HFFc6 (cell line): Measurements from ENCODE around the gene PIMREG. TPM values are rescaled to one million over a fixed set of nuclear protein-coding genes. Genes with fewer than 3 reads are reported as not detected.

Source experiments
- DNase-seq: peaks from one replicate; pipeline ENCODE4 v3.0.0-alpha.2; 2018
- H3K27ac Mint-ChIP-seq: 2 replicates; pipeline ENCODE4 v1.8.0; 2020; ENCODE audit warnings: mild to moderate bottlenecking, mixed read lengths
- H3K27me3 Mint-ChIP-seq: 2 replicates; pipeline ENCODE4 v1.8.0; 2021; ENCODE audit warnings: mild to moderate bottlenecking, moderate library complexity, mixed read lengths; ENCODE audit not compliant: insufficient read depth
- H3K36me3 Mint-ChIP-seq: 2 replicates; pipeline ENCODE4 v1.8.0; 2021; ENCODE audit warnings: low read depth, mixed read lengths
- H3K4me1 Mint-ChIP-seq: 2 replicates; pipeline ENCODE4 v1.8.0; 2020; ENCODE audit warnings: low read depth, mixed read lengths
- H3K4me3 Mint-ChIP-seq: 2 replicates; pipeline ENCODE4 v1.8.0; 2020; ENCODE audit warnings: mild to moderate bottlenecking, moderate library complexity, mixed read lengths
- H3K9me3 Mint-ChIP-seq: 2 replicates; pipeline ENCODE4 v1.8.0; 2020; ENCODE audit warnings: mild to moderate bottlenecking, mixed read lengths
- total RNA-seq, 6 experiments: library from RNA; stranded (reverse); fragmentation: NEBNext Ultra II Directional; extraction: Animal tissue kit (Norgen Biotek cat#: 25700); gene quantifications; 2 replicates in 1 of 6; 3 replicates in 5 of 6; pipeline ENCODE4 v1.2.3, GENCODE V29; 2021
- TF ChIP-seq, protein P1 (sequence below): fragments of 200-600 bp; sonication (generic); IDR thresholded peaks from 2 replicates; pipeline ENCODE4 v1.5.0; 2021; ENCODE audit warnings: antibody characterized with exemption, mild to moderate bottlenecking

Gene PIMREG
- total RNA-seq, 6 experiments from 2014 or later = 17.0 to 42.5 (median 38.7) TPM

DNA sequence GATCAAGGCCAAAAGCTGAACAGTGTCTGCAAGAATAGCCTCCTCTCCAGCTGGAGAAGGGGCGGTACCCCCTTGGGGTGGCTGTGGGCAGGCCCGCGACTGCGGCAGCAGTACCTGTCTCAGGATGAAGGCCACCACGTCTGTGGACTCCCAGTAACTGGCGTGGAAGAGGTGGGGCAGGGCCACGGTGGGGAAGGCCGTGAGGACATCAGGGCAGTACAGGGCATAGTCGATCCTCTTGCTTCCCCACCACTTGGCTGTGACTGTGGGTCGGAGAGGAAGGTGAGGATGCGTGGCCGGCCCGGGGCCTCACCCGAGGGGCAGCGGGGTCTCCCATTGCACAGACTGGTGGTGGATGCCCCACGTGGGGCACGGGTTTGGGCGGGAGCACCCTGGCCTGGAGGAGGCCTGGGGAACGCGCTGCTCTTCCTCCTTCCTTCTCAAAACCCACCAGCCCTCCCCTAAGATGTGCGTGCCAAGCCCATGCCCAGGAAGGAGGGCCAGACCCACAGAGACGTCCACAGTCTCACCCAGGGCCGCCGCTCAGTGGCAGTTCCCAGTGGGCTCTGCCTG lies 26.0 kb downstream of the PIMREG start:
- no peak overlapping the region for H3K27ac Mint-ChIP-seq
- H3K27me3 Mint-ChIP-seq = peaks cover 17% of the 10 kb centered on the region
- no peak for DNase-seq
- no peaks in the 10 kb centered on the region for H3K9me3 Mint-ChIP-seq
- no peak overlapping the region for H3K4me3 Mint-ChIP-seq
- TF ChIP-seq, protein P1, sequence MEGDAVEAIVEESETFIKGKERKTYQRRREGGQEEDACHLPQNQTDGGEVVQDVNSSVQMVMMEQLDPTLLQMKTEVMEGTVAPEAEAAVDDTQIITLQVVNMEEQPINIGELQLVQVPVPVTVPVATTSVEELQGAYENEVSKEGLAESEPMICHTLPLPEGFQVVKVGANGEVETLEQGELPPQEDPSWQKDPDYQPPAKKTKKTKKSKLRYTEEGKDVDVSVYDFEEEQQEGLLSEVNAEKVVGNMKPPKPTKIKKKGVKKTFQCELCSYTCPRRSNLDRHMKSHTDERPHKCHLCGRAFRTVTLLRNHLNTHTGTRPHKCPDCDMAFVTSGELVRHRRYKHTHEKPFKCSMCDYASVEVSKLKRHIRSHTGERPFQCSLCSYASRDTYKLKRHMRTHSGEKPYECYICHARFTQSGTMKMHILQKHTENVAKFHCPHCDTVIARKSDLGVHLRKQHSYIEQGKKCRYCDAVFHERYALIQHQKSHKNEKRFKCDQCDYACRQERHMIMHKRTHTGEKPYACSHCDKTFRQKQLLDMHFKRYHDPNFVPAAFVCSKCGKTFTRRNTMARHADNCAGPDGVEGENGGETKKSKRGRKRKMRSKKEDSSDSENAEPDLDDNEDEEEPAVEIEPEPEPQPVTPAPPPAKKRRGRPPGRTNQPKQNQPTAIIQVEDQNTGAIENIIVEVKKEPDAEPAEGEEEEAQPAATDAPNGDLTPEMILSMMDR = no peak
- peaks cover 23% of the 10 kb centered on the region for H3K4me1 Mint-ChIP-seq
- no peaks in the 10 kb centered on the region; the same call in 1 of the 2 replicates for H3K36me3 Mint-ChIP-seq

DNA sequence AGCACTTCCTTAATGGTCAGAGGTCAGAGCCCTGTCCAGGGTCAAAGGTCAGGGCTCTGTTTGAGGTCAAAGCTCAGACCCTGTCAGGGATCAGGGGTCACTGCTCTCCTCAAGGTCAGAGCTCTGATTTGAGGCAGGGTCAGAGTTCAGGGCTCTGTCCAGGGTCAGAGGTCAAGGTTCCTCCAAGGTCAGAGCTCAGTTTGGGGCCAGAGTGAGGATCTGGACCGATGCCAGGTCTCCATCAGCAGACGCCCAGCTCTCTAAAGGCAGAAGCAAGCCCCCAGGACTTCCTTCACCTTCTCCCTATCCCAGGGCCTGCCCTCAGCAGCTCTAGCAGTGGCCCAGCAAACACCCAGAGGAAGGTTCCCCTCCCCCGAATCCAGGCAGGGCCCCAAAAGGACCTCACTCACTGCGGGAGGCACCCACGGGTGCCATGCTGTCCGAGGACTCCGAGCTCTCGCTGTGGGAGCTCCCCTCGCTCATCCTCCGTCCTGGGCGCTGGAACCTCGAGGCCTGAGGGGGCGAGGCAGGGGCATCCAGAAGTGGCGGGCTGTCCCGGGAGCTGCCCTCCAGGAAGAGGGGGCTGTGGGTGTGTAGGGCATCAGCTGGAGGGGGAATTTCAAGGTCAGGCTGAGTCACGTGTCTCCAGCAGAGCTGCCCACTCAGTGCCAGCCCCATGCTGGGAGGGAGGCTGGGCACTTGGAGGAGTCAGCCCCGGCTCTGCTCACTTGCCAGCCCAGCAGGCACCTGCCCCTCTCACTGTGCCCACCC lies 26.7 kb downstream of the PIMREG start:
- TF ChIP-seq, protein P1 = no peak
- no peak overlapping the region for H3K4me3 Mint-ChIP-seq
- no peak for DNase-seq
- peaks cover 12% of the 10 kb centered on the region for H3K27me3 Mint-ChIP-seq
- no peaks in the 10 kb centered on the region; the same call in 1 of the 2 replicates for H3K36me3 Mint-ChIP-seq
- H3K9me3 Mint-ChIP-seq = no peaks in the 10 kb centered on the region
- H3K4me1 Mint-ChIP-seq = peaks cover 28% of the 10 kb centered on the region
- H3K27ac Mint-ChIP-seq = no peak overlapping the region

DNA sequence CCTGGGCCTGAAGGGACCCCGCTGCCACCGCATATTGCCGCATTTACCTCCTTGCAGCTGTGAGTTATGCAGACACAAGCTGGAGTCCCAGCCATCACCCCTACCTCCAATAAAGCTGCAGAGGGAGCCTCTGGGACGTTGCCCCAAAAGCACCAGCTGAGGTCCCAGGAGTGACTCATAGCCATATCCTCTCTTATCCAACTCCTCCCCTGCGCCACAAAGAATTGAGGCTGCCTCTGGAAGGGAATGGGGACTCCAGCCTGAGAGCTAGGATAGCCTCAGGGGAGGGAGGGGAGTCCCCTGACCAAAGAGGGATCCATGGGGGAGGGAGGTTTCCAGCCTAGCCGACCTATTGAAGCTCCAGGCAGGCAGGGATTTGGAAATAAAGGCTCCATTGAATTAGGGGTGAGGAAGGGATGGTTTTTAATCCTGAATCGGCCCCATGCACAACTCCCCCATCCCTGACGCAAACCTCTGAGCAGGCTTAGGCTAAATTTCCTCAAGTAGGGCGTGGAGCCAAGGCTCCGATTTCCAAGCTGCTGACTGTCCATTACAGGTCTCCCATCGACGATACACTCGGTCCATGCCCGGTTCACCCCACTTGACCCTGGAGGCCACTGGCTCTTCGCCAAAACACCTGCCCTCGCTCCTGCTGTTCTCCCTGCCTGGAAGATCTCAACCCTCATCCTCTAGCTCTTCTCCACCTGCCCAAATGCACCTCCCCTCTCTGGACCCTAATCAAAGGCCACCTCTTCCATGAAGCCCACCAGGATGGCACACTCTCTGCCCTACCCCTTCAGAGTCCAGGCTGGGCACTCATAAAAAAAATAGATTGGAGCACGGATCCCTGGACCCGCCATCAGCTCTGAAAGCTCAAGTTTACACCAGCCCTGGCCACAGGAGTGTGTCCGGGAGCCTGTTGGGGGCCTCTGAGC lies 27.5 kb downstream of the PIMREG start:
- peak; percentile 74 for DNase-seq
- Mint-ChIP-seq H3K27me3 (peaks cover 11% of the 10 kb centered on the region), H3K36me3 (no peaks in the 10 kb centered on the region), H3K27ac (0 out of 2 replicates have a peak overlapping the region, but pooled peaks have one; percentile 5), H3K9me3 (no peaks in the 10 kb centered on the region), H3K4me1 (peaks cover 36% of the 10 kb centered on the region), H3K4me3 (no peak overlapping the region)
- TF ChIP-seq, protein P1 = peak; percentile 46

DNA sequence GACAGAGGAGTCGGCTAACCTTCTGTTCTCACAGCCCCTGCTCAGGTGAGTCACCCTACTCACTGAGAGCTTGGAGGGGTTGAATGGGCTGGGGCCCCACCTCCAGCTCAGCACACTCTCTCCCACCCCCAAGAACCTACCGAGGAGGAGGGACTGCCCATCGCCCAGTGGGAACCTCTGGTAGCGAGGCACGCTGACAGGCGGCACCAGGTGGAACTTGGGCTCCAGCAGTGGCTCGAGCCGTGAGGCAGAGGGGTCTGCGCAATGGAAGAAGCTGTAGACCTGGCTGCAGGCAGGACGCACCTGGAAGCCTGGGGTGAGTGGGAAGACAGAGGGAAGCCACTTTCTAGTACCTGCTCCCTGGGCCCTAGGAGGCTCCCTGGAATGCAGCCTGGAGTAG lies 28.3 kb downstream of the PIMREG start:
- Mint-ChIP-seq H3K36me3 (no peaks in the 10 kb centered on the region), H3K27ac (no peak overlapping the region), H3K9me3 (no peaks in the 10 kb centered on the region), H3K4me3 (no peak overlapping the region), H3K27me3 (peaks cover 13% of the 10 kb centered on the region), H3K4me1 (peaks cover 36% of the 10 kb centered on the region)
- TF ChIP-seq, protein P1 = no peak
- DNase-seq = no peak

DNA sequence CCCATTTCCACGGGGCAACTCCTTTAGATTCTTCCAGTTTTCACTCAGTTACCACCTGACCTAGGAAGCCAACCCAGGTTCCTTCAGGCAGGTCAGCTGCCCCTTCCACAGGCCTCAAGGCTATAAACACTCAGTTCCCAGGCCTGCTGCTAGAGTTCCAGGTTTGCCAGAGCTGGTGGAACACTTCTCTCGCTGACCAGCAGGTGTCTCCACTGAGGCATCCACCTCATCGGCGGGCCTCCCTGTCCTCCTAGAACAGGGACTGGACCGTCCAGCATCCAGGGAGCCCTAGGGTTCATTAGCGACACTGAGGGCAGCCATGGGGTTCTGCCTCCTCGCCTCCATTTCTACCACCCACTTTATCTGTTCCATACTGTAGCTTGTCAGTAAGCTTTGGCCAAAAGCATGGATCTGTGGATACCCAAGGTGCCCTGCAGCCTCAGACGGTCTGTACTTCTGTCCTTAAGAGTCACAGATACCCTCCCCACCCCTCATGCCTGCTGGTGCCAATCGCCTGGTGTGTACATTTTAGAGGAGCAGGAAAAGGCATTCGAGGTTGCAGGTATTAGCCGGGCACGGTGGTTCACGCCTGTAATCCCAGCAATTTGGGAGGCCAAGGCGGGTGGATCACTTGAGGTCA lies 29.0 kb downstream of the PIMREG start:
- H3K4me3 Mint-ChIP-seq = no peak overlapping the region
- TF ChIP-seq, protein P1 = peak; percentile 98
- peak; percentile 71 for DNase-seq
- peak overlapping the region; percentile 32 for H3K27ac Mint-ChIP-seq
- H3K27me3 Mint-ChIP-seq = peaks cover 13% of the 10 kb centered on the region
- peaks cover 36% of the 10 kb centered on the region for H3K4me1 Mint-ChIP-seq
- no peaks in the 10 kb centered on the region for H3K9me3 Mint-ChIP-seq
- no peaks in the 10 kb centered on the region for H3K36me3 Mint-ChIP-seq
